GM12878 (cell line): ENCODE measurements around the gene NPM1. TPM values are rescaled to one million over a fixed set of nuclear protein-coding genes. Genes with fewer than 3 reads are reported as not detected.

Experiments used
- ATAC-seq: fragments of 200-7000 bp; cut with Tn5 transposase; 3 replicates; pipeline ENCODE4 v1.9.1; 2020; ENCODE audit warnings: mild to moderate bottlenecking, moderate library complexity
- BruUV-seq: library from RNA; stranded (reverse); fragments of 400-500 nt; replicated peaks from 2 replicates; lab custom pipeline; 2021; lab: Mats Ljungman, UMichigan
- CTCF ChIA-PET: fragments of 300-600 bp; sonication (Branson Sonifier 250); formaldehyde crosslinking; extraction: SDS; loops from one replicate; lab custom pipeline; 2021; ENCODE audit warnings: inconsistent platforms; lab: Yijun Ruan, JAX
- POLR2A ChIA-PET: fragments of 350-600 bp; formaldehyde crosslinking; extraction: SDS; loops from one replicate; lab custom pipeline; 2021; ENCODE audit warnings: inconsistent platforms; lab: Charles Lee
- RAD21 ChIA-PET: fragments of 300-600 bp; sonication (Branson Sonifier 250); formaldehyde crosslinking; loops from one replicate; lab custom pipeline; 2023; ENCODE audit warnings: antibody characterized with exemption; ENCODE audit not compliant: unreplicated experiment; lab: Charles Lee
- SMC1A ChIA-PET: fragments of 300-600 bp; sonication (Branson Sonifier 250); formaldehyde crosslinking; loops from one replicate; lab custom pipeline; 2023; ENCODE audit not compliant: unreplicated experiment, uncharacterized antibody; lab: Charles Lee
- DNase-seq: peaks from one replicate; pipeline ENCODE4 v3.0.0-alpha.2; 2011; ENCODE audit warnings: low read depth, low spot score
- FAIRE-seq: peaks from 3 replicates; lab custom pipeline; 2011; peaks lifted over from hg19 to GRCh38; lab: Jason Lieb, UNC
- H2AFZ ChIP-seq: 2 replicates; pipeline ENCODE4 v1.6.0; 2011; ENCODE audit warnings: low read depth, low read length, control low read depth; ENCODE audit not compliant: control insufficient read depth
- H3K27ac ChIP-seq: 2 replicates; pipeline ENCODE4 v1.5.1; 2011; ENCODE audit warnings: control low read depth; ENCODE audit not compliant: control insufficient read depth, insufficient read depth
- H3K27me3 ChIP-seq, 2 experiments: replicated peaks in 1 of 2; 2 replicates each; pipeline versions ENCODE4 v1.6.0 to v1.6.1; 2011; ENCODE audit warnings: low read length in 1 of 2; ENCODE audit not compliant: control insufficient read depth in 2 of 2, insufficient read depth in 2 of 2
- H3K36me3 ChIP-seq, 2 experiments: 2 replicates each; pipeline ENCODE4 v1.5.1; 2011; ENCODE audit warnings: low read length in 1 of 2; ENCODE audit not compliant: control insufficient read depth in 2 of 2, insufficient read depth in 2 of 2
- H3K4me1 ChIP-seq: 2 replicates; pipeline ENCODE4 v1.6.1; 2011; ENCODE audit warnings: mild to moderate bottlenecking, low read length, moderate library complexity, mixed read lengths; ENCODE audit not compliant: control insufficient read depth, insufficient read depth
- H3K4me2 ChIP-seq: 2 replicates; pipeline ENCODE4 v1.6.0; 2011; ENCODE audit warnings: control low read depth; ENCODE audit not compliant: control insufficient read depth, insufficient read depth
- H3K4me3 ChIP-seq: fragments of 200-600 bp; sonication (generic); 2 replicates; pipeline ENCODE4 v1.5.1; 2016
- H3K79me2 ChIP-seq: 2 replicates; pipeline ENCODE4 v1.6.0; 2011; ENCODE audit warnings: low read length; ENCODE audit not compliant: control insufficient read depth, insufficient read depth
- H3K9ac ChIP-seq: 2 replicates; pipeline ENCODE4 v1.8.0; 2011; ENCODE audit warnings: low read length, control low read depth, mixed read lengths; ENCODE audit not compliant: control insufficient read depth, insufficient read depth
- H3K9me3 ChIP-seq: replicated peaks from 3 replicates; pipeline ENCODE4 v1.5.1; 2011; ENCODE audit warnings: mild to moderate bottlenecking, low read length; ENCODE audit not compliant: control insufficient read depth, insufficient read depth
- H4K20me1 ChIP-seq: 2 replicates; pipeline ENCODE4 v1.6.0; 2011; ENCODE audit not compliant: control insufficient read depth, insufficient read depth
- BRCA1 ChIP-seq: IDR thresholded peaks from 2 replicates; pipeline ENCODE4 v1.6.1; 2011; ENCODE audit warnings: low read depth, low read length, improper control_type of control experiment
- HDGF ChIP-seq: fragments of 450-650 bp; IDR thresholded peaks from 2 replicates; pipeline ENCODE4 v1.6.1; 2016; ENCODE audit warnings: antibody characterized with exemption
- KDM1A ChIP-seq: fragments of 200-600 bp; sonication (generic); IDR thresholded peaks from 2 replicates; pipeline ENCODE4 v1.6.1; 2016; ENCODE audit warnings: borderline replicate concordance
- SPI1 ChIP-seq: IDR thresholded peaks from 2 replicates; pipeline ENCODE4 v1.6.1; 2011; ENCODE audit warnings: low read depth, mild to moderate bottlenecking, low read length, moderate library complexity, borderline replicate concordance; ENCODE audit not compliant: insufficient read depth
- SUZ12 ChIP-seq: fragments of 200-600 bp; sonication (generic); IDR thresholded peaks from one replicate; pipeline ENCODE4 v1.6.1; 2018; ENCODE audit warnings: antibody characterized with exemption, mild to moderate bottlenecking; ENCODE audit not compliant: unreplicated experiment
- ZZZ3 ChIP-seq: IDR thresholded peaks from 2 replicates; pipeline ENCODE4 v1.6.1; 2011; ENCODE audit warnings: low read depth; ENCODE audit not compliant: control insufficient read depth, insufficient read length
- WGBS: methylation state at CpG from one replicate; pipeline ENCODE4 v1.1.6; 2016; ENCODE audit warnings: low lambda C conversion rate; ENCODE audit not compliant: insufficient replicate concordance, insufficient coverage; ENCODE audit errors: missing lambda C conversion rate; 5-methylcytosine and 5-hydroxymethylcytosine counted together
- in situ Hi-C: fragments of 300-500 bp; cut with MboI; formaldehyde crosslinking; loops from 9 replicates; pipeline ENCODE4 v1.14.3; 2018; ENCODE audit warnings: mixed read lengths
- intact Hi-C: fragments of 100-400 bp; cut with micrococcal nuclease; formaldehyde crosslinking; loops from one replicate; pipeline ENCODE4 v1.14.2; 2022; ENCODE audit not compliant: unreplicated experiment
- polyA plus RNA-seq, 11 experiments: library from polyadenylated mRNA; depleted of rRNA in 4 of 11; unstranded in 6 of 11; stranded (reverse) in 5 of 11; fragments of >200 nt; fragmentation: Nextera tagmentation in 4 of 11; fragmentation: Illumina TruSeq in 1 of 11; extraction: Ambion mirVana in 4 of 11; extraction: Trizol in 1 of 11; gene quantifications; 1 replicate in 1 of 11; 2 replicates in 10 of 11; pipeline versions ENCODE4 v1.2.1 to v1.2.3, GENCODE V29; 2011 to 2016; ENCODE audit warnings: inconsistent platforms in 2 of 11, missing spikeins in 2 of 11, low read depth in 1 of 11
- total RNA-seq, 4 experiments: library from RNA; depleted of rRNA in 3 of 4; stranded (reverse); fragments of >200 nt in 3 of 4; fragmentation: Illumina TruSeq in 1 of 4; extraction: Trizol in 1 of 4; gene quantifications; 2 replicates each; pipeline versions ENCODE4 v1.2.1 to v1.2.3, GENCODE V29; 2013 to 2021
- TF ChIP-seq, protein P1 (sequence below): IDR thresholded peaks from 2 replicates; pipeline ENCODE4 v1.6.1; 2011; ENCODE audit warnings: mild to moderate bottlenecking, low read depth, low read length, moderate library complexity; ENCODE audit not compliant: insufficient replicate concordance

The NPM1 gene
- total and polyA plus RNA-seq, 10 of the 15 experiments (the other 5 are each of a cell fraction or from before 2014, with no cell fraction given), result 1,843 to 5,466 (median 2,866) TPM

DNA sequence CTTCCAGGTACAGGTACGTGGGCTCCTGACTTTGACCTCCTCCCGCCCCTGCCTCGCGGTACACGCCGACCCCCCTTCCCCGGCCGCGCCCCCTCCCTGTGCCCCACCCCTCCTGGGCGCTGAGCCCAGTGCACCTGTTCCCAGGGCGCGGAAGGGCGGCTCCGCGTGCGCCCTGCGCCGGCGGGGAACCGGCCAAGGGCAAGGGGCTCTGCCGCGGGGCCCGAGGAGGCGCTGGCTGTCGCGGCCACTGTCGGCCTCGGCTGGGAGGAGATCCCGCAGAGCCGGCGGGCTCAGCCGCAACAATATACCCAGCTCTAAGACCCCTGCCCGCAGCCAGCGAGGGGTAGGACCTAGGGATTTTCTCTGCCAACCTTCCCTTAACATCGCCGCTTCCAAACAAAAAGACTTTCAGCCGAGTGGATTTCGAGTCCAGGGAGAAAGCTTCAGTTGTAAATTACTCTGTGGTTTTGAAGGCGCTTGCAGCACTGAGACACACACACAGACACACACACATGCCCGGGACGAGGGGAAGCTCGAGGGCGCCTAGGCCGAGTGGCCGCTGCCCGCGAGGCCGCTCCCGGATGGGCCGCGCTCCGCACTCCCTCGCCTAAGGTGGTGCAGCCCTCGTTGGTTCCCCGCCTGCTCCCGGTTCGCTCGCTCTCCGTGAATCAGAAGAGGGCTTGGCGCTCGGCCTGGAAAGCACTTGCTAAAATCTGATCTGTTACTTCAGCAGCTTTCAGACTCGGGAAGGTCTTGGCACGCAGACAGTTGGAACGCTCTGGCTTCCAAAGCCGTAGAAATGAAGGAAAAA is 33.0 kb downstream of the NPM1 start:
- no TSS peak for BruUV-seq
- no peak overlapping the region for H3K27ac ChIP-seq
- TF ChIP-seq SUZ12 (peak; percentile 33), KDM1A (no peak), SPI1 (no peak), HDGF (no peak), ZZZ3 (no peak), BRCA1 (no peak)
- TF ChIP-seq, protein P1, sequence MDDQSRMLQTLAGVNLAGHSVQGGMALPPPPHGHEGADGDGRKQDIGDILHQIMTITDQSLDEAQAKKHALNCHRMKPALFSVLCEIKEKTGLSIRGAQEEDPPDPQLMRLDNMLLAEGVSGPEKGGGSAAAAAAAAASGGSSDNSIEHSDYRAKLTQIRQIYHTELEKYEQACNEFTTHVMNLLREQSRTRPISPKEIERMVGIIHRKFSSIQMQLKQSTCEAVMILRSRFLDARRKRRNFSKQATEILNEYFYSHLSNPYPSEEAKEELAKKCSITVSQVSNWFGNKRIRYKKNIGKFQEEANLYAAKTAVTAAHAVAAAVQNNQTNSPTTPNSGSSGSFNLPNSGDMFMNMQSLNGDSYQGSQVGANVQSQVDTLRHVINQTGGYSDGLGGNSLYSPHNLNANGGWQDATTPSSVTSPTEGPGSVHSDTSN, result no peak
- TF ChIP-seq, all 136 proteins: peak for 1
- ChIA-PET RAD21 (no interaction called here), CTCF (no interaction called here), POLR2A (interaction anchor here (0.6 kb wide), 1 partner anchor 269 kb away, joined by 3 read pairs; no protein-coding TSS in a partner anchor), SMC1A (interaction anchor here (0.6 kb wide), 1 partner anchor 493 kb away, joined by 3 read pairs; no protein-coding TSS in a partner anchor)
- FAIRE-seq (no peak), DNase-seq (no peak), ATAC-seq (no peak)
- Histone ChIP-seq H3K9me3 (no peaks in the 10 kb centered on the region), H3K79me2 (no peaks in the 10 kb centered on the region), H3K36me3 (no peaks in the 10 kb centered on the region; a peak in 1 of 4 replicates), H2AFZ (no peak overlapping the region), H3K4me3 (no peak overlapping the region), H3K4me1 (peaks cover 7% of the 10 kb centered on the region), H3K9ac (no peak overlapping the region), H3K4me2 (peak overlapping the region; percentile 70; the same call in 1 of the 2 replicates), H3K27me3 (peaks cover 4 to 5% of the 10 kb centered on the region in 2 experiments; a peak in 3 of 4 replicates), H4K20me1 (no peaks in the 10 kb centered on the region)
- in situ Hi-C loops (loop anchor here (25.0 kb wide), 1 partner anchor 867 kb away; the partner anchor contains the start of gene UBTD2), intact Hi-C loops (loop anchor here (10.0 kb wide), 1 partner anchor 184 kb away; no protein-coding TSS in a partner anchor)
- 26% methylated on average over 38 of the region's 65 CpGs for WGBS
